GM21367 (cell line): ENCODE results near the gene RIMS4.

Experiments used
- ATAC-seq: cut with Tn5 transposase; IDR thresholded peaks from one replicate; pipeline ENCODE4 v1.9.1; 2021; ENCODE audit not compliant: unreplicated experiment

Gene RIMS4

GRCh38 chr20:44743916-44744655 lies 66.3 kb downstream of the RIMS4 start:
- ATAC-seq, result no peak

DNA sequence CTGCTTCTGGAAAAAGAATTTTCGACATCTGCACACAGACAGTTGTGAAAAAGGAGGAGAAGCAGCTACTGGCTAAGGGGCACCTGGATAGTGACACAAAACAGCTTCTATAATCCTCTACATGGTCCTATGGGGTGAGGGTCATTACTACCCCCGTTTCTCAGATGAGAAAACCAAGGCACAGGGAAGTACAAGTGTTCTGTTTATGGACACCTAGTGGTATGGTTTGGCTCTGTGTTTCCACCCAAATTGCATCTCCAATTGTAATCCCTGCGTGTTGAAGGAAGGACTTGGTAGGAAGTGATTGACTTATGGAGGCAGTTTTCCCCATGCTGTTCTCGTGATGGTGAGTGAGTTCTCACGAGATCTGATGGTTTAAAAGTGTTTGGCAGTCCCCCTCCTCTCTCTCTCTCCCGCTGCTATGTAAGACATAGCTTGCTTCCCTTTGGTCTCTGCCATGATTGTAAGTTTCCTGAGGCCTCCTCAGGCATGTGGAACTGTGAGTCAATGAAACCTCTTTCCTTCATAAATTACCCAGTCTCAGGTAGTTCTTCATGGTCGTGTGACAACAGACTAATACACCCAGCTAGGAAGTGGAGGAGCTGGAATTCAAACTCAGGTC lies 67.2 kb downstream of the RIMS4 start:
- ATAC-seq, result no peak

DNA sequence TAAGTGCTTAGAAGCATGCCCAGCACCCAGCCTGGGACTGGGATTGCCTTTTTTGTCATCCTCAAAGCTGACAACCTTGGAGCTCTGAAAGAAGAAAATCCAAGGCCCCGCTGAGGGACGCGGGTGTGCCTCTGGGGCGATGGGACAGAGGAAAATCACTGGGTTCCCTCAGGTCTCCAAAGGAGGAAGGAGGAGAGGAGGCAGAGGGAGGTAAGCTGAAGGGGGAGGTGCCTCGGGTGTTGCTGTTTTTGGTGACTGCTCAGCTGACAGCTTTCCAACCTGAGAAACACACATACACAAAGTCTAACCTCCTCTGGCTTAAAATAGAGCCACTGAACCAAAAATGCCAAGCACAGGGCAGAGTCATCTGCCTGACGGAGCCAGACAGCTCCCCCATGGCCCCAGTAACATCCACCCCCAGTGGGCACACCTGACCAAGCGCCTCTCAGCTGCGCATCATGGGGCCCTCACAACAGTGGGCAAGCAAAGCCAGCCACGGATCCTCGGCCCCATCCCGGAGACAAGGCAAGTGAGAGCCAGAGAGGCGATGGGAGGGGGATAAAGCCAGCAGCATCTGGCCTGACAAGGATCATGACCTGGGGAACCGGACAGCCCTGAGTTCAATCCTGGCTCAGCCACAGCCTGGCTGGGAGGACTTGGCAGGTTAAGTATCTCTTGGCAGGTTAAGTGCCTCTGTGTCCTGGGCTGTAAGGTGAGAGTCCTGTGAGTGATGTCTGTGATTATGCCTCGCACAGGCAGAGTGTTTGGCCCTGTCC lies 67.9 kb downstream of the RIMS4 start:
- ATAC-seq, result no peak

DNA sequence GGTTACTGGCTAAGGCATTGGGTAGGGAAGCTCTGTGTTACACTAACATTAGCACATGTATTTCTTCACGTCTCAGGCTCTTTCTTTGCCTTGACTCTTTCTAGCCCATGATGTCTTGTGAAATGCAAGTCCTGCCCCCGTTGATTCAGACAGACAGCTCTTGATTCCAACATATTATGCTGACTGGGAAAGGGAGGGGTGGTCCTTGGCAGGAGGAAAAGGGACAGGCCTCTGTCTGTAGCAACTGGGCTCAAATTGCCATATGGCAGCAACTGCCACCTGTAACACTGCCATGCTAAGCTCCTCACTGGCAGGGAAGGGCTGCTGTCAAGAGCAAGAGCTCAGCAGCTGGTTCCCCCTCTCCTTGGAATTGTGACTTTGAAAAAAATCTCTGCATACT lies 70.4 kb downstream of the RIMS4 start:
- ATAC-seq, result no peak

GRCh38 chr20:44738813-44739477 lies 71.4 kb downstream of the RIMS4 start:
- ATAC-seq, result no peak

GRCh38 chr20:44737116-44737515 lies 73.2 kb downstream of the RIMS4 start:
- ATAC-seq, result no peak

DNA sequence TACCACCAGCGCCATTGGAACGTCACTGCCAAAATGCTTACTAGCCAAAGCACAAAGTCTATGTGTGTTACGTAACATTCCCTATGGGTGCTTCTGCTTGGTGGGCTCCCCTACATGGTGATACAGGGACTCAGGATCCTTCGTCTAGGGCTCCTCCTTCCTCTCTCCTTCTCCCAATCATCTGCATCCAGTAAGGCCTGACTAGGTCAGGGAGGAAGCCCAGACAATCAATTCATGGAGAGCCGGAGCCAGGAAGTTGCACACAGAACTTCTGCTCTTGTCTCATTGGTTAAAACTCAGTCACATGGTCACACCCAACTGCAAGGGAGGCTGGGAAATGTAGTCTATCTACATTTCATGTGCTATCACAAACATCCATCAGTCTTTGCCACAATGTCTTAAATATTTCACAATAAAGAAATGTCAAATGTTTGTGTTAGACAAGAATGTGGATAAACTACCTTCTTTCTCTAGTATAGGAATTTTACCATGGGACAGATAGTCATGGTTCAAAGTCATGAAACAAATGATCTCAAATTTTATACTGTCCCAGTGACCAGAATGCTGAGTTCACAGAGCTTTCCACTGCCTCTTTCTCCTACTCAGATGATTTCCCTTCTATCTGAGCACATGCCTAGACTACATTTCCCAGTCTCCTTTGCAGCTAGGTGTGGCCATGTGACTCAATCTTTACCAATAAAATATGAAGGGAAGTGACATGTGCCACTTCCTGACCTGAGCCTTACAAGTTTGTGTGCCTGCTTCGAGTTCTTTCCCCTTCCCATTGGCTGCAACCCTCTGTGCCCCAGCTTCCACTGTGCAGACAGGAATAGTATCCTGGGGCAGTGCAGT lies 74.0 kb downstream of the RIMS4 start:
- no peak for ATAC-seq

DNA sequence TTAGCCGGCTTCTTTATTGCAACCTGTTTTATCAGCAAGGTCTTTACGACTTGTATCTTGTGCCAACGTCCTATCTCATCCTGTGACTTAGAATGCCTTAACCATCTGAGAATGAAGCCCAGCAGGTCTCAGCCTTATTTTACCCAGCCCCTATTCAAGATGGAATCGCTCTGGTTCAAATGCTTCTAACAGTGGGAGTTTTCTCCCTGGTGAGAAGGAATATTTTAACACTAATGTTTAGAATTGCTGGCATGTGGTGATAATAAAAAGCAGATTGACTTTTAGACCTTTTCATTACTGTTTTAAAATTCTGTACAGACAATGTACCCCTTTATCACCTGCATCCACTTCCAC lies 74.6 kb downstream of the RIMS4 start:
- ATAC-seq, result no peak

DNA sequence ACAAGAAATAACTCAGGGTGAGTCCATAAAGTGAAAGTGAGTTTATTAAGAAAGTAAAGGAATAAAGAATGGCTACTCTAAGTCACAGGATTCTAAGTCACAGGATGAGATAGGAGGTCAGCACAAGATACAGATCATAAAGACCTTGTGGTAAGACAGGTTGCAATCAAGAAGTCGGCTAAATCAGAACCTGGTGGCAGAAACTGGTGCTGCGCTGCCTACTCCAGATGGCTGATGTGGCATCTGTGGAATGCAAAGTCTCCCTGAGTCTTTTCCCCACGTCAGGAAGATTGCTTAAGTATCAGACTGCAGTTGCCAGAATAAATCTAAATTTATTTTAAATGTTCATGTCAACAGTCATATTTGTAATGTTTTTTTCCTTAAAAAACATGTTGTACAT lies 75.4 kb downstream of the RIMS4 start:
- no peak for ATAC-seq

GRCh38 chr20:44733341-44734069 lies 76.8 kb downstream of the RIMS4 start:
- ATAC-seq, result no peak

GRCh38 chr20:44732327-44732726 lies 78.0 kb downstream of the RIMS4 start:
- no peak for ATAC-seq

DNA sequence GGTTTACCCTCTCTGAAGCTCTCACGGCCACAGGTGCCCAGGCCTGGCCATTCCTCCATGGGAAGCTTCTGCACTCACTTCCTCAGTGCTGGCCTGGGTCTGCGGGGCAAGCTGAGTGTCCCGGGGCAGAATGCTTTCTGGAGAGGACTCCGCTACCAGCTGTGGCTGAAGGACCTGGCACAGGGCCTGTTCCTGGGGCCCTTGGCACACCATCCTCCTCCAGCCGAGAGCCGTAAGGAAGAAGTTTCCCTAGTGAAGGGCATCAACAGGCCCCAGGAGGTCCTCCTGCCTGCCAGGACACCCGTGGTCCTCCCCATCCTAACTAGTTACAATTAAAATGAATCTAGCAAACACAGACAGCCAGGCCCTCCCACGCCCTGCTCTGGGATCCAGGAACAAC lies 78.7 kb downstream of the RIMS4 start:
- no peak for ATAC-seq

GRCh38 chr20:44730441-44730840 lies 79.9 kb downstream of the RIMS4 start:
- ATAC-seq, result no peak

DNA sequence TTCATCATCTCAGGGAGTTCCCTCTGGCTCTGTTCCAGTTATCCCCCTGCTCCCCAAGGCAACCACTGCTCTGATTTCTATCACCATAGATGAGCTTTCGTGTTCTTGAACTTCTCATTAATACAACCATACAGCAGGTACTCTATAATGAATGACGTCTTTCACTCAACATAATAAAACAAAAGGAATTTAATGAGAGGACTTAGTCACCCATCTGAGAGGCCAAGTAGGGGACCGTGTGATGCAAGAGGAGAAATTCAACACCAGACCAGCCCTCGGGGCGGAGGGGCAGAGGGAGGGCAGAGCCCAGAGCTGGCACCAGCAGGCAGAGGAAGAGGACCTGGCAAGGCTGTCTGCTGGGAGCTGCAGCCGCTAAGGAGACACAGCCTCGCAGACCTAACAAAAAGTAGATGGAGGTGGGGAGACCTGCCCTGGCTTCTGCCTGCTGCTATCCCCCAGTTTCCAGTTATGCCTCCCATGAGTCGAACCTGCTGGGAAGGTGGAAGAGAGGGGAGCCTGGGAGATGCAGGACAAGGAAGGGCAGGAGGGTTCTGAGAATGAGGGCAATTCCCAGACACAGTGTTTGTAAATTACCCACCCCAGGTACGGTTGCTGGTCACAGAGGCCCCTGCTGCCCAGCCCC lies 81.4 kb downstream of the RIMS4 start:
- ATAC-seq, result no peak

GRCh38 chr20:44727651-44728050 lies 82.7 kb downstream of the RIMS4 start:
- ATAC-seq, result no peak

GRCh38 chr20:44727039-44727438 lies 83.3 kb downstream of the RIMS4 start:
- ATAC-seq, result no peak

GRCh38 chr20:44725837-44726236 lies 84.5 kb downstream of the RIMS4 start:
- ATAC-seq, result no peak

DNA sequence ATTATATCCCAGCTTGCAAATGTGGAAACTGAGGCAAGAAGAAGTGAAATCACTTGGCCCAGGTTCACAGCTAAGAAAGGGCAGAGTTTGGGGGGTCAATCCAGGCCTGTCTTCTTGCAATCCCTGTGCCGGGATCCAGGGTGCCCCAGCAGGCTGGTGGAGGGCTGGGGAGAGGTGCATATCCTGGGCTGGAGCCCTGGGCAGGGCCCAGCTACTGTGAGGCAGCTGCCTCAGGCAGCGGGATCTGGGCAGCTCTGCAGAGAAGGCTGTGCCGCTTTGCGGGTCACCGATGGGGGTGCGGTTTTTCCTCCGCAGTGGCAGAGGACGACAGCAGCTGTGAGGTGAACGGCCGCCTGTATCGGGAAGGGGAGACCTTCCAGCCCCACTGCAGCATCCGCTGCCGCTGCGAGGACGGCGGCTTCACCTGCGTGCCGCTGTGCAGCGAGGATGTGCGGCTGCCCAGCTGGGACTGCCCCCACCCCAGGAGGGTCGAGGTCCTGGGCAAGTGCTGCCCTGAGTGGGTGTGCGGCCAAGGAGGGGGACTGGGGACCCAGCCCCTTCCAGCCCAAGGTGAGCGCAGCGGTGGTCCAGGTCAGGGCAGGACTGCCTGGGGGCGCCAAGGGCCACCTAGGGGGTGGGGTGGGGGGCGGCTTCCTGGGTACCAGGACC lies 85.8 kb downstream of the RIMS4 start:
- ATAC-seq, result no peak

DNA sequence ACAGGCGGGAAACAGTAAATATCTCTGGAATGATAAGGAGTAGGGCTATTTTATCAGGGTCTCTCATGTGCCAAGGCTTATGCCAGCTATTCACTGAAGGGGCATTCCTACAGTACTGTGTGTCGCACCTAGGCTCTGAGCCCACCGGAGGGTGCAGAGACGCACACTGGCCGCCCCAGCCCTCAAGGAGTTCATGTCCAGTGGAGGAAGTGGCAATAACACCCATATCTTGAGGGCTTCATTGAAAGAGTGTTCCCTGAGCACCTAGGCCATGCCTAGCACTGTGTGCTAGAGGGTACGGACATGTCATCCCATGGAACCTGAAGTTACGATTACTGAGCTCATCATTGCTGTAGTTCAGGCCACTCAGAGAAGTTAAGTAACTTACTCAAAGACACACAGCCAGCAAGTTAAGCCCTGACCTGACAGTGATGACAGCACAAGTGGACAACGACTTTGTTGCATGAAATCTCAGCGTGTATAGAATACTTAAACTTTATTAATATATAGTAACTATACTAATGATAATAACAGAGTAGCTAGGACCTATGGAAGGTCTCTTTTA lies 86.5 kb downstream of the RIMS4 start:
- no peak for ATAC-seq
